Activated T-helper 17 cell treated with anti-CD3 and anti-CD28 coated beads, Interleukin-2, amount 50 U/mL, for 72 hours (primary cell): ENCODE measurements around the gene UEVLD. TPM values are rescaled to one million over a fixed set of nuclear protein-coding genes. Genes with fewer than 3 reads are reported as not detected.
"Not testable (repeated sequence)": the region's sequence is repeated elsewhere in the genome, so short reads cannot be mapped to it uniquely, and the experiment has no call there.

Experiments
- ATAC-seq: fragments of 150-1000 bp; cut with Tn5 transposase; replicated peaks from 2 replicates; pipeline ENCODE4 v1.10.0; 2021; ENCODE audit warnings: mild to moderate bottlenecking, moderate library complexity
- H3K27ac Mint-ChIP-seq: one replicate; pipeline ENCODE4 v1.8.0; 2022; ENCODE audit warnings: mixed read lengths
- H3K27me3 Mint-ChIP-seq: one replicate; pipeline ENCODE4 v1.8.0; 2022; ENCODE audit warnings: mixed read lengths
- H3K36me3 Mint-ChIP-seq: one replicate; pipeline ENCODE4 v1.8.0; 2022; ENCODE audit warnings: low read depth, mild to moderate bottlenecking, mixed read lengths
- H3K4me1 Mint-ChIP-seq: one replicate; pipeline ENCODE4 v1.8.0; 2022; ENCODE audit warnings: mixed read lengths
- H3K4me3 Mint-ChIP-seq: one replicate; pipeline ENCODE4 v1.8.0; 2022; ENCODE audit warnings: mild to moderate bottlenecking, mixed read lengths
- H3K9me3 Mint-ChIP-seq: one replicate; pipeline ENCODE4 v1.8.0; 2022; ENCODE audit warnings: mixed read lengths
- total RNA-seq, 2 donors: library from RNA; stranded (reverse); gene quantifications; one replicate each; pipeline ENCODE4 v1.2.3, GENCODE V29; 2022

The UEVLD gene
- total RNA-seq, 2 donors from 2014 or later, result 24.4 to 25.2 TPM

DNA sequence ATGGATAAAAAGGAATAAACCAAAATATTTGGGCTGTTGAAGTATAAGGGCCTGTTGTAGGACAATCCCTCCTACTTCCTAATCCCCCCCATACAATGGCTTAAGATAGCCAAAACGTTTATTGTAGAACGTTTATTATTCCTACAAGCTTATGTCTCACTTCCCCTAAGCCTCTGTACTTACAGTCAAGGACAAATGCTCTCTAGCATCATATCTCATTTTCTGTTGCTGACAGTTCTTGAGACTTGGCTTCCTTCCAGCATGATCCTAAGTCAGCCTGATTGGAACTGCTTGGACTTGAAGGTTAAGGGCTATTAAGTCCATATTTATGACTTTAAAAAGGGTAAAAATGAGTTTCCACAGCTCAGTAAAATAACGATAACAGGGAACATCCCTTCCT, 19.8 kb upstream of the UEVLD start:
- Mint-ChIP-seq H3K4me3 (no peak overlapping the region), H3K4me1 (no peaks in the 10 kb centered on the region), H3K36me3 (peaks cover 83% of the 10 kb centered on the region), H3K27ac (no peak overlapping the region), H3K9me3 (no peaks in the 10 kb centered on the region), H3K27me3 (no peaks in the 10 kb centered on the region)
- ATAC-seq, result no peak

DNA sequence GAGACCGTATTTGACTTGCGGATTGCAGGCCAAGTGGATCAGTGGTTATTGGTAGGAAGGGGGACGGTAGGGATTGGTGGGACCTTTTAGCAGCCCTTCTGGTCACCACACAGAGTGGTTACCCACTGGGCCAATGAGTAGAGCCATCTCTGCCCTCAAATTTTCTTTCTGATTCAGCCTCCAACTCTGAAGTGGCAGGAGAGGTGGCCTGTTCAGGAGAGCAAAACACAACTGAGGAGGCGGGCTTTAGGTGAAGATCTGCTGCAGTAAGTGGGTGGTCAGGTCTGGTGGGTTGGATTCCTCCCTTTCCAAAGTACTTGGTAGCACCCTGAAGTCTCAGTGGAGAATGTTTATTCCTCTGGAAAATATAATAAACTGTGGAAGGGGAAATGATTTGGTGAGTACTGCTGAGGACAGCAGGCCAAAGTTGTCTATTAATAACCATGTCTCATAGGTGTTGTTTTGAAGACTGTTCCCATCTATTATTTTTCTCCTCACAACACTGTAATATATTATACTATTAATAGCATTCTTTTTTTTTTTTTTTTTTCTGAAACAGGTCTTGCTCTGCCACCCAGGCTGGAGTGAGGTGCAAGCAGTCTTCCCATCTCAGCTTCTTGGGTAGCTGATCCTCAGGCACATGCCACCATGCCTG, 12.5 kb upstream of the UEVLD start:
- H3K4me1 Mint-ChIP-seq, result no peaks in the 10 kb centered on the region
- H3K36me3 Mint-ChIP-seq, result peaks cover 12% of the 10 kb centered on the region
- H3K27ac Mint-ChIP-seq, result no peak overlapping the region
- H3K9me3 Mint-ChIP-seq, result no peaks in the 10 kb centered on the region
- no peaks in the 10 kb centered on the region for H3K27me3 Mint-ChIP-seq
- no peak overlapping the region for H3K4me3 Mint-ChIP-seq
- no peak for ATAC-seq

DNA sequence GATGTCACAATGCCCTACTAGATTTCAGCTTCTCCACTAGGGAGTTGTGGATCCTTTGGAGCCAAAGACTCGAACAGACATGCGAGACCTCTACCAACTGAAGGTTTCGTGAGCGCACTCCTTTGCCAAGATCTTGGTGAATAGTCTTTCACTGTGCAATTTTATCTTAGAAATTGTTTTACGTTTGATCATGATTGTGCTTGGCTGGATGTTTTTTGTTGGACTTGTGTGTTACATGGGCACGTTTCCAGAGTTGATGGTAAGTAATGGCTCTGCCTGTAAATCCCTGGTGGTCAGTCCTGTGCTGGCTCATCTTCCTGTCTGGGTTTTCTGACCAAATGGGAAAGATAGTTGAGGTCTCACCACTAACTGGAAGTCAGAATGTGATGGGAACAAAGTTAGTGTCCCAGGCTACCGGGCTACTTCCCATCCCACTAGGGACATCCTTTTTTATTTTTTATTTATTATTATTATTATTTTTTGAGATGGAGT, 11.3 kb upstream of the UEVLD start, which contains the start of gene MISFA:
Gene MISFA, plus strand, starts transcription at position 51 of the 492 bp plus-strand sequence. Its CDS starts 140 bp downstream, at position 191.
- Mint-ChIP-seq H3K9me3 (no peaks in the 10 kb centered on the region), H3K4me1 (no peaks in the 10 kb centered on the region), H3K36me3 (no peaks in the 10 kb centered on the region), H3K27me3 (no peaks in the 10 kb centered on the region), H3K27ac (no peak within 1 kb of the TSS), H3K4me3 (no peak within 1 kb of the TSS)
- ATAC-seq, result no peak

DNA sequence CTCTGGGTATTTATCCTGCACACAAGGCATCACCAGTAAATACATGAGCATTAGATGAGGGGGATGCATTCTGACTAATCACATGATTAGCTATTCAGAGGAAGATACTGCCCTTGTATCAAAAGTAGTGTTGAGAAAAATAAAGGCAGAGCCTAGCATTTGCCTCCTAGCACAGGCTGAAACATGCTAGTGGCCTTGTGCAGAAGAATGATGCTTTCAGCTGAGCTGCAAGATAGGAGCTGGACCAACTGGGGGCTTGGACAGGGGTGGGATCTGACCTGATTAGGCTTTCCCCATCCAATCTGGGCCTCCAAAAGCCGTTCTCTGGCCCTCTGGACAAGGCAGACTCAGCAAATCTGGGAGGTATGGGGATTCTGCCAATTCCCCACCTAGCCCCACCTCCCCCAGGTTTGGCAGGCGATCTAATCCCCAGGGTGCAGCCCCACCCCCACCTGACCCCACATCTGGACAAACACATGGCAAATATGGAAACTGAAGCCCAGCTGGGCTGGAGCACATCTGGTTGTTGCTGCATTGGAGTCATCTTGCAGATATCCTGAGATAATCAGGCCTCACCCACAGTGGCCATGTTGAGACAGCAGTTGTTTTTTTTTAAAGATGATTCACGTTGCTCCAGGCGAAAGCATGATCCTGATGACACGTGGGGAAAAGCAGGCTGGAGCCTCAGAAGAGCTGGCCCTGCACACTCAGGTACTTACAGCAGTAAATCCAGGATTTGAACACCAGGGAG, 6.6 kb upstream of the UEVLD start:
- Mint-ChIP-seq H3K4me1 (peaks cover 12% of the 10 kb centered on the region), H3K36me3 (no peaks in the 10 kb centered on the region), H3K27ac (no peak overlapping the region), H3K4me3 (no peak overlapping the region), H3K9me3 (no peaks in the 10 kb centered on the region), H3K27me3 (no peaks in the 10 kb centered on the region)
- ATAC-seq, result no peak

DNA sequence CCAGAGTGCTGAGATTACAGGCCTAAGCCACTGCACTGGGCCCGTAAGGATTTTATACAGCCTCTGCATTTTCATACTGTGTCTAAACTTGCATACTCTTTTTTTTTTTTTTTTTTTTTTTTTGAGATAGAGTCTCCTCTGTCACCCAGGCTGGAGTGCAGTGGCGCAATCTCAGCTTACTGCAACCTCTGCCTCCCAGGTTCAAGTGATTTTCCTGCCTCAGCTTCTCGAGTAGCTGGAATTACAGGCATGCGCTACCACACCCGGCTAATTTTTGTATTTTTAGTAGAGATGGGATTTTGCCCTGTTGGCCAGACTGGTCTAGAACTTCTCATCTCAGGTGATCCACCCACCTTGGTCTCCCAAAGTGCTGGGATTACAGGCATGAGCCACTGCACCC, 5.6 kb upstream of the UEVLD start:
- H3K4me3 Mint-ChIP-seq, H3K27ac Mint-ChIP-seq, H3K9me3 Mint-ChIP-seq, H3K36me3 Mint-ChIP-seq, H3K27me3 Mint-ChIP-seq, ATAC-seq: not testable (repeated sequence)
- peaks cover 13% of the 10 kb centered on the region for H3K4me1 Mint-ChIP-seq

DNA sequence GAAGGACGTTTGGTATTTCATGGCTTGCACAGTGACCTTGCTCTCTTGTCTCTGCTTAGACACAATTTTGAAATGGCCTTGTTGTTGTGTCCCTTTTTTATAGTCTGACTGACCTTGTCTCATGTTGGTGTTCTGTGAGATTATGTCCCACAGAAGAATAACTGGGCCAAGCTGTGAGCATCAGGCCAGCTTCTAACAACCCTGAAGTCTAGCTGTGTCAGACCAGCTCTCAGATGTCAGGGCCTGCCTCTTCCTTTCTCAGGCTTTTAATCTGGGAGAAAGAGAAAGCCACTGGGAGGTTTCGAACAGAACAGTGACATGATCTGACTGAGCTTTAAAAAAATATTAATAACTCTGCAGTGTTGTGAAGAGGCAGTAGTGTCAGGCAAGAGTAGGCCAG, 2.0 kb upstream of the UEVLD start:
- Mint-ChIP-seq H3K4me1 (peaks cover 13% of the 10 kb centered on the region), H3K4me3 (no peak overlapping the region), H3K9me3 (no peaks in the 10 kb centered on the region), H3K27me3 (no peaks in the 10 kb centered on the region), H3K36me3 (no peaks in the 10 kb centered on the region), H3K27ac (no peak overlapping the region)
- no peak for ATAC-seq

DNA sequence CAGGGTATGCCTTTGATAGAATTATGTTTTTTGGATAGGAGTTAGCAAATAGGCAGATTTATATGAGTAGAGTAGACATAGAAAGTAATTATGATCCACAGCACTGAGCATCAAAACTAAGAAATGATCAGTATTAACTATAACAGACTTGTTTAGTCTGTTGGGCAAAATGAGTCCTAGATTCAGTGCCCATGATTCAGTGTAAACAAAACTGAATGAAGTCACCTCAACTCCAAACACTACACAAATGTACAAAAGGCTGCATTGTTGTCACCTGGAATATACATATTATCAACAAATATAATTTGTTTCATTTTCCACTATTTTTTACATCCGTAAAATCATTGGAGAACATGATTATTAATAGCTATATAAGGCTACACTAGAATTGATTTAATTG, 6.7 kb downstream of the UEVLD start:
- no peak overlapping the region for H3K27ac Mint-ChIP-seq
- H3K9me3 Mint-ChIP-seq, result no peaks in the 10 kb centered on the region
- H3K27me3 Mint-ChIP-seq, result no peaks in the 10 kb centered on the region
- H3K36me3 Mint-ChIP-seq, result peaks cover 17% of the 10 kb centered on the region
- no peak overlapping the region for H3K4me3 Mint-ChIP-seq
- peaks cover 13% of the 10 kb centered on the region for H3K4me1 Mint-ChIP-seq
- ATAC-seq, result peak; percentile 34

DNA sequence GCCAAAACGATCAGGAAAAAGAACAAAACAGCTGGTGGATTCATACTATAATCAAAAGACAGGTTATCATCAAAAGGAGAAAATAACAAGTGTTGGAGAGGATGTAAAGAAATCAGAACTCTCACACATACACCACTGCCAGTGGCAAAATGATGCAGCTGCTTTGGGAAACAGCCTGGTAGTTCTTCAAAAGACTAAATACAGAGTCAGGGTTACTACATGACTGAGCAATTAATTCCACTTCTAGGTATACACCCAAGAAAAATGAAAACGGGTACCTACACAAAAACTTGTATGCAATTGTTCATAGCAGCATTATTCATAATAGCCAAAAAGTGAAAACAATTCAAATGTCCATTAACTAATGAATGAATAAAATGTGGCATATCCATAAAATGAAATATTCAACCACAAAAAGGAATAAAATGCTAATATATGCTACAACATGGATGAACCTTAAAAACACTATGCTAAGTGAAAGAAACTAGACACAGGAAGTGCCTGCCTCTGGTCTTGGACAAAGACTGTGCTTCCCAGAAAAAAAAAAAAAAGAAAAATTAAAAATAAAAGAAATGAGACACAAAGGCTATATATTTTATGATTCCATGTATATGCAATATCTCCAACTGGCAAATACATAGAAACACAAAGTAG, 8.3 kb downstream of the UEVLD start:
- H3K4me1 Mint-ChIP-seq, result peaks cover 13% of the 10 kb centered on the region
- no peaks in the 10 kb centered on the region for H3K9me3 Mint-ChIP-seq
- no peak overlapping the region for H3K4me3 Mint-ChIP-seq
- H3K36me3 Mint-ChIP-seq, result peaks cover 33% of the 10 kb centered on the region
- no peak overlapping the region for H3K27ac Mint-ChIP-seq
- peak; percentile 38 for ATAC-seq
- no peaks in the 10 kb centered on the region for H3K27me3 Mint-ChIP-seq

DNA sequence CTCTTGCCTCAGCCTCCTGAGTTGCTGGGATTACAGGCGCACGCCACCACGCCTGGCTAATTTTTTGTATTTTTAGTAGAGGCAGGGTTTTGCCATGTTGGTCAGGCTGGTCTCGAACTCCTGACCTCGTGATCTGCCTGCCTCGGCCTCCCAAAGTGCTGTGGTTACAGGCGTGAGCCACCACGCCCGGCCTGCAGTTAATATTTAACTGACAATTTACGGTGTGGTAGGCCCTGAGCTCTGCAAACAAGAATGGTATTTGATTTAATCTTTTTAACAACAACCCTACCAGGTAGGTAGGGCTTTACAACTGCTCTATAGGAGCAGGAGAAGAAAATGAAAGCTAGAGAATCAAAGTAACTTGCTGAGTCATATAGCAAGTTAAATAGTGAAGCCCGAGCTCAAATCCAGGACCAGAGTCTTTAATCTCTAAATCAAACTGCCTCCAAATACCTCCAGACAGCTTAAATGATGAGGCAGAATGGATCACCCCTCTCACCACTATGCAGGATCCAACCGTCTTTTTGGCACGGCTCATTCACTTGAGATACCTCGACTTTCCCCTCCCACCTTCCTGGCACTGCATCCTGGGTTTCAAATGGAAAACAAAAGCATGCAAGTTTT, 9.4 kb downstream of the UEVLD start:
- ATAC-seq, result peak; percentile 88
- Mint-ChIP-seq H3K27ac (peak overlapping the region; percentile 89), H3K36me3 (peaks cover 44% of the 10 kb centered on the region), H3K4me3 (peak overlapping the region; percentile 83), H3K4me1 (peaks cover 13% of the 10 kb centered on the region), H3K27me3 (no peaks in the 10 kb centered on the region), H3K9me3 (no peaks in the 10 kb centered on the region)

DNA sequence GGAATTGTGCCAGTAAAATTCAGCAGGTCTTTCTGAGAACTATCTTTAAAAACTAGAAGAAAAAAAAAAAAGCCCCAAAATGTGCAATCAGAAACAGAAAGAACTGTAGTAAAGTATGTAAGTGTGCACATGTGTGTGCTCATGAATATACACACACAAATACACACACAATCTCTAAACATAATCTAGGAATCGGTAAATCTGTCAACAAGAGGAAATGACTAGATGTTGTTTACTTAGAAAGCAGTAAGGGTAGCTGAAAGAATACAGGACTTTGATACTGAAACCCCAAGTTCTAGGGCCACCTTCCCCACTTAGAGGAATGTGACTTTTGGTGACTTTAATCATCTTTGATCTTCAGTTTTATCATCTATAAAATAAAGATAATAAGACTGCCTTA, 13.2 kb downstream of the UEVLD start:
- peaks cover 78% of the 10 kb centered on the region for H3K36me3 Mint-ChIP-seq
- no peaks in the 10 kb centered on the region for H3K9me3 Mint-ChIP-seq
- no peaks in the 10 kb centered on the region for H3K27me3 Mint-ChIP-seq
- no peak overlapping the region for H3K4me3 Mint-ChIP-seq
- no peak for ATAC-seq
- no peak overlapping the region for H3K27ac Mint-ChIP-seq
- H3K4me1 Mint-ChIP-seq, result peaks cover 7% of the 10 kb centered on the region

DNA sequence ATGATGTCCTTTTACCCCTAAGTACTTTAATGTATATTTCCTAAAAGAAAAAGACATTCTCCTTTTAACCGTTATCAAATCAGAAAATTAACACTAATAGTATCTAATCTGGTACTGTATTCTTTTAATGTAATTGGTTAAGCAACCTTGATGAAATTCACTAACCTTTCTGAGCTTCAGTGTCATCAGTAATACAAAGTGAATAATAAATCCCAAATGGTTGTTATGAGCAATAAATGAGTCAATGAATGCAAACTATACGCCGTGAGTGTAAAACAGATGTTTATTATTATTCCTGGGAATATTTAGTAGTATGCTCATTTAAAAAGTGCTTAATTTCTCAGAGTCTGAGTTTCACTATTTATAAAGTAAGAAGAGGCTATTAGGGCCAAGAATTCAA, 21.5 kb downstream of the UEVLD start:
- H3K9me3 Mint-ChIP-seq, result no peaks in the 10 kb centered on the region
- ATAC-seq, result no peak
- H3K27ac Mint-ChIP-seq, result no peak overlapping the region
- H3K4me1 Mint-ChIP-seq, result no peaks in the 10 kb centered on the region
- peaks cover 71% of the 10 kb centered on the region for H3K36me3 Mint-ChIP-seq
- no peak overlapping the region for H3K4me3 Mint-ChIP-seq
- H3K27me3 Mint-ChIP-seq, result no peaks in the 10 kb centered on the region

DNA sequence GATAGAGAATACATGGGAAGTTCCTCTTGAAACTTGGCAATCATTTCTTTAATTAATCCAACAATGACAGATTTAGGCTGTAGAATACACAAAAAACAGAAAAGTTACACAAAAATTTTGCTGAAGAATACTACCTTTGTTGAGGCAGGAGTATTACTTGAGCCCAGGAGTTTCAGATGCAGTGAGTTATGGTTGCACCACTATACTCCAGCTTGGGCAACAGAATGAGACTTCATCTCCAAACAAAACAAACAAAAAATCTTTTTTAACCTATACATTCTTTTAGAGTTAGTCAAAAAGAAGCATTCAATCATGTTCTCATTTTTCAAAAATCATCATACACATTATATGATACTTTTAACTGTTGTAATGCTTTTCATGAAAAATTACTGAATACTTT, 22.1 kb downstream of the UEVLD start:
- no peak for ATAC-seq
- no peak overlapping the region for H3K27ac Mint-ChIP-seq
- H3K36me3 Mint-ChIP-seq, result peaks cover 69% of the 10 kb centered on the region
- no peaks in the 10 kb centered on the region for H3K4me1 Mint-ChIP-seq
- H3K9me3 Mint-ChIP-seq, result no peaks in the 10 kb centered on the region
- no peaks in the 10 kb centered on the region for H3K27me3 Mint-ChIP-seq
- H3K4me3 Mint-ChIP-seq, result no peak overlapping the region

DNA sequence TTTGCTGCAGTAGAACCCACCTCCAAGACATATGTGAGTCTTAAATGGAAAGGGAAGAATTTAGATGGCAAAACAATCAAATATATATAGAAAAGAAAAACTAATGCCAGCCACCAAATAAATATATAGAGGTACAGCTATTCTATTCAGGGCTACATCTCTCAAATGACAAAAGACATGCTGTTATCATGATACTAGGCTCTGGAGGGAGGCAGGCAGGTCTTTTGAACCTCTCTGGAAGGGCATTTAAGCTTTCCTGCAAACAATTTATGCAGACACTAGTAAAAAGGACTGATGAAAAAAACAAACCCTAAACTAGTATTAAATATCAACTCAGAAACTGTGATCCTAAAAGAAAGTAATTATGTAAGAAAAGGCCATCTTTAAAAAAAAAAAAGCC, 24.4 kb downstream of the UEVLD start:
- H3K27ac Mint-ChIP-seq, result no peak overlapping the region

DNA sequence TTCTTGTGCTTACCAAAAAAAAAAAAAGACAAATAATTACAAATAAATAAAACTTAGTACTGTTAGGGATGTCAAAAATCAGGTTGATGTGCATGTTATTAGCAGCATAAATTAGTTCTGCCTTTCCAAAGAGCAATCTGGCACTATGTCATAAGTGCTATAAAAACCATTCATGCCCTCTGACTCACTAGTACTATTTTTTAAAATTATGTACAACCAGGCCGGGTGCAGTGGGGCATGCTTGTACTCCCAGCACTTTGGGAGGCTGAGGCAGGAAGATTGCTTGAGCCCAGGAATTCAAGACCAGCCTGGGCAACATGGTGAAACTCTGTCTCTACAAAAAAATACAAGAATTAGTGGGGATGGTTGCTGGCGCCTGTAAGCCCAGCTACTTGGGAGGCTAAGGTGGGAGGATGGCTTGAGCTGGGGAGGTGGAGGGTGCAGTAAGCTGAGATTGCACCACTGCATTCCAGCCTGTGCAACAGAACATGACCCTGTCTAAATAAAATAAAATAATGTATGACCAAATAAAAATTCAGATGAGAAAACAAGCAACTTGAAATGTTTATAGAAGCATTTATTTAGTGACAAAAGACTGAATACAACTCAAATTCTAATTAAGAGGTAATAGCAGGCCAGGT, 25.3 kb downstream of the UEVLD start:
- H3K27ac Mint-ChIP-seq, result no peak overlapping the region
- no peak overlapping the region for H3K4me3 Mint-ChIP-seq
- peaks cover 73% of the 10 kb centered on the region for H3K36me3 Mint-ChIP-seq
- H3K4me1 Mint-ChIP-seq, result no peaks in the 10 kb centered on the region
- no peaks in the 10 kb centered on the region for H3K9me3 Mint-ChIP-seq
- no peak for ATAC-seq
- no peaks in the 10 kb centered on the region for H3K27me3 Mint-ChIP-seq

More for the DNA sequence above, 24.4 kb downstream of the UEVLD start:
- H3K4me3 Mint-ChIP-seq, result no peak overlapping the region
- no peaks in the 10 kb centered on the region for H3K9me3 Mint-ChIP-seq
- H3K27me3 Mint-ChIP-seq, result no peaks in the 10 kb centered on the region
- peaks cover 70% of the 10 kb centered on the region for H3K36me3 Mint-ChIP-seq
- no peak for ATAC-seq
- no peaks in the 10 kb centered on the region for H3K4me1 Mint-ChIP-seq
